SW480 (cell line): ENCODE results near the gene GMCL2.
"Not testable (repeated sequence)": the region's sequence is repeated elsewhere in the genome, so short reads cannot be mapped to it uniquely, and the experiment has no call there.

Experiments
- DNase-seq: peaks from one replicate; pipeline ENCODE4 v3.0.0-alpha.2; 2016; ENCODE audit warnings: low spot score

Gene GMCL2

GRCh38 chr5:178187014-178187413 is at the start of gene GMCL2:
Gene GMCL2 (minus strand): TSS chr5:178187371. CDS start chr5:178187299, 72 bp downstream.
- no peak for DNase-seq

- peak; percentile 65 for DNase-seq
Measured at GRCh38 chr5:178236679-178237078, 49.5 kb upstream of the GMCL2 start.

GRCh38 chr5:178236126-178236525 is 49.0 kb upstream of the GMCL2 start:
- no peak for DNase-seq

GRCh38 chr5:178235588-178235974 is 48.4 kb upstream of the GMCL2 start:
- no peak for DNase-seq

- peak; percentile 59 for DNase-seq
Measured at GRCh38 chr5:178234750-178235587, 47.8 kb upstream of the GMCL2 start.

- DNase-seq = no peak
Measured at GRCh38 chr5:178234121-178234749, 47.1 kb upstream of the GMCL2 start.

GRCh38 chr5:178232920-178233429 is 45.8 kb upstream of the GMCL2 start:
- DNase-seq = no peak

- DNase-seq = peak; percentile 75
Measured at GRCh38 chr5:178232124-178232919, 45.2 kb upstream of the GMCL2 start, which contains the start of gene PHYKPL. Gene PHYKPL (minus strand): TSS chr5:178232802. CDS start chr5:178232550, 252 bp downstream.

- DNase-seq = no peak
Measured at GRCh38 chr5:178231539-178232123, 44.5 kb upstream of the GMCL2 start.

GRCh38 chr5:178230879-178231538 is 43.8 kb upstream of the GMCL2 start:
- DNase-seq = no peak

- no peak for DNase-seq
Measured at GRCh38 chr5:178229861-178230260, 42.7 kb upstream of the GMCL2 start.

GRCh38 chr5:178229111-178229510 is 41.9 kb upstream of the GMCL2 start:
- DNase-seq = not testable (repeated sequence)

- DNase-seq = no peak
Measured at GRCh38 chr5:178228609-178229008, 41.4 kb upstream of the GMCL2 start.

- no peak for DNase-seq
Measured at GRCh38 chr5:178227929-178228328, 40.8 kb upstream of the GMCL2 start.

- DNase-seq = no peak
Measured at GRCh38 chr5:178227138-178227659, 40.0 kb upstream of the GMCL2 start.

GRCh38 chr5:178225174-178225573 is 38.0 kb upstream of the GMCL2 start:
- no peak for DNase-seq

GRCh38 chr5:178224403-178224802 is 37.2 kb upstream of the GMCL2 start:
- DNase-seq = no peak

GRCh38 chr5:178223828-178224335 is 36.7 kb upstream of the GMCL2 start:
- no peak for DNase-seq

- DNase-seq = no peak
Measured at GRCh38 chr5:178223196-178223773, 36.1 kb upstream of the GMCL2 start.

GRCh38 chr5:178222292-178222691 is 35.1 kb upstream of the GMCL2 start:
- no peak for DNase-seq

GRCh38 chr5:178221853-178222252 is 34.7 kb upstream of the GMCL2 start:
- no peak for DNase-seq
